HG03558 (cell line): Measurements from ENCODE around the gene AFAP1.
"Not testable (repeated sequence)": the region's sequence is repeated elsewhere in the genome, so short reads cannot be mapped to it uniquely, and the experiment has no call there.

ENCODE experiments used
- ATAC-seq: cut with Tn5 transposase; IDR thresholded peaks from one replicate; pipeline ENCODE4 v1.9.1; 2021; ENCODE audit warnings: moderate number of reproducible peaks; ENCODE audit not compliant: unreplicated experiment; ENCODE audit errors: extremely low read depth

The AFAP1 gene

GRCh38 chr4:7918981-7919380 is 20.7 kb downstream of the AFAP1 start:
- no peak for ATAC-seq

DNA sequence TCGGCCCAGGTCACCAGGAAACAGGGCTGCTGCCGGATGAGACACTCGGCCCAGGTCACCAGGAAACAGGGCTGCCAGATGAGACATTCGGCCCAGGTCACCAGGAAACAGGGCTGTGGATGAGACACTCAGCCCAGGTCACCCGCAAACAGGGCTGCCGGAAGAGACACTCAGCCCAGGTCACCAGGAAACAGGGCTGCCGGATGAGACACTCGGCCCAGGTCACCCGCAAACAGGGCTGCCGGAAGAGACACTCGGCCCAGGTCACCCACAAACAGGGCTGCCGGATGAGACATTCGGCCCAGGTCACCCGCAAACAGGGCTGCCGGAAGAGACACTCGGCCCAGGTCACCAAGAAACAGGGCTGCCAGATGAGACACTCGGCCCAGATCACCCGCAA is 21.5 kb downstream of the AFAP1 start:
- ATAC-seq, result not testable (repeated sequence)

GRCh38 chr4:7917669-7918068 is 22.0 kb downstream of the AFAP1 start:
- no peak for ATAC-seq

DNA sequence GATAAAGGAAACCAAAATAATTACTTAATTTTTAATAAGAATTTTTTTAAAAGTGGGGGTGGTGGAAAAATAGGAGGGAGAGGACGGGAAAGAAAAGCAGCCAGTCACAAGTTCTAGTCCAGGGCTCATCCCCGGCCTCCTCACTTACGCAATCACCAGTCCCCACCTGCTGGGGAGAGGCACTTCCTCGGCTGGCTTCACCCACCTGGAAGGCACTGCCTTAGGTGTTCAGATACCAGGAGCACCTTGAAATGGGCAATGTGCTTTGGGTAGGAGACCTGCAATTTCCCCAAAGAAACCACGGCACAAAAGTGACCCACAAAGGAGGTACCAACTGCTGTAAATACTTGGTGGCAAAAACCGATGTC is 23.8 kb downstream of the AFAP1 start:
- ATAC-seq, result no peak

DNA sequence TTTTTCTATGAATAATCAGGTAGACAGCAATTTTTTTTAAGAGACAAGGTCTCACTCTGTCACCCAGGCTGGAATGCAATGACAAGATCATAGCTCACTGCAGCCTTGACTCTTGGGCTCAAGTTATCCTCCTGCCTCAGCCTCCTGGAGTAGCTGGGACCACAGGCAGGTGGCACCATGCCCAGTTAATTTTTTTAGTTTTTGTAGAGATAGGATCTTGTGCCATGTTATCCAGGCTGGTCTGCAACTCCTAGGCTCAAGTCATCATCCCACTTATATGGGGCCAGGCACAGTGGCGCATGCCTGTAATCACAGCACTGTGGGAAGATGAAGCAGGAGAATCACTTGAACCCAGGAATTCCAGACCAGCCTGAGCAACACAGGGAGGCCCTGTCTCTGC is 26.8 kb downstream of the AFAP1 start:
- ATAC-seq, result no peak

- no peak for ATAC-seq
Measured at GRCh38 chr4:7910952-7911578, 28.6 kb downstream of the AFAP1 start.

DNA sequence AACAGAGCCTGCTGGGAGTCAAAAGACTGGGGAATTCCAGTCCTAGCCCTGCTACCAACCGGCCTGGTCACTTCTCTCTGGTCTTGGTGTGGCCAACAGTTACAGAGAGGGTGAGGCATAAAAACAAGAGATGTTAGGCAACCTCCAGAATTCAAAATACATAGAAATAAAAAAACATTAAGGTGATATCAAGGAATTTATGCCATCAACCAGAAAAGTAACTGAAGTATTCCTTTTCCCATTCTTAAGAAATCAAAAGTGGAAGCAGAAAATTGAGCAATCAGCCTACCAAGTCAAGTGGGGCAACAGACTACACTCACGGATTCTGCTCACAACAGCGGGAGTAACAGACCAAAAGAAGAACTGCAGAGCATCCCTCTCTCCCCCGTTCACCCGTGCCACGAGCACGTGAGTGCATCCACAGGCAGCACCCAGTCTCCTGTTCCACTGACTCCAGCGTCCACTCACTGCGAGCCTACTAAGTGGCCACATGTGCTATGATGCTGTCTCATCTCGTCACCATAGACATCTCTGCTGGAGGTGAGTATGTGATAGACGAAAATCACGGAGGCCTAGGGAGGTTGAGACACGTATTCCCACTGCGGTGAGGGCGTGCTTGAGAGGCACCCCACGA is 29.3 kb downstream of the AFAP1 start:
- no peak for ATAC-seq

DNA sequence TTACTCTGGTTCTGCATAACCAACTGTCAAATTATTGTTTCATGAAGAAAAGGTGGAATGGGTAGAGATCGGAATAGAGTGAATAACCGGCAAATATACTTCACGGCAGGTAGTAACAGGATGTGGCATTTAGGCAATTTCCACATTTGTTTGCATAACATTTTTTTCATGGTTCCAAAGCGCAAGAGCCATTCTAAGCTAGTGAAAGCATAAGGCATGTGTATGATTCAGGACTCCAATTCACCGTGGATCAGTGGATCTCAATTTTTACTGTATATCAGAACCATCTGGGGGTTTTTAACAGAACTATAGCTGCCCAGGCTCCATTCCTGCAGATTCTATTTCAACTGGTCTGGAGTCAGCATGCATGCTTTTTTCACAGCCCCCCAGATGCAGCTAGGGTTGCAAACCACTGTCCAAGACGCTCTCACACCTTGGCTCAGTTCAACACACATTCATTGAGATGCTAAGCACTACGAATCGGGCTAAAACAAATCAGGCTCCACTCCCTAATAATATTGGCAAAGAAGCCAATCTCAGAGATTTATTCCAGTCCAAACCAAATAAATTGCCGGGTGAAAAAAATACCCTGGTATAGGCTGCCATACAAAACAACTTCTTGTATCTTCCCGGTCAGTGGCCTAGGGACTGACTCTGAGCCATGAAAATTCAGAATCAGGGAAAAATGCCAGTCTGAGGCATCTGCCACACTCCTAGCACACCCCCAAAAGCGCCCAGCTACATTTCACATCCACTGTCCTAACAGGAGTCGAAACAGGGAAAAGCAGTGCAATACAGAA is 30.0 kb downstream of the AFAP1 start:
- ATAC-seq, result no peak

- ATAC-seq, result no peak
Measured at GRCh38 chr4:7908668-7909067, 31.0 kb downstream of the AFAP1 start.

GRCh38 chr4:7907142-7907541 is 32.5 kb downstream of the AFAP1 start:
- no peak for ATAC-seq

DNA sequence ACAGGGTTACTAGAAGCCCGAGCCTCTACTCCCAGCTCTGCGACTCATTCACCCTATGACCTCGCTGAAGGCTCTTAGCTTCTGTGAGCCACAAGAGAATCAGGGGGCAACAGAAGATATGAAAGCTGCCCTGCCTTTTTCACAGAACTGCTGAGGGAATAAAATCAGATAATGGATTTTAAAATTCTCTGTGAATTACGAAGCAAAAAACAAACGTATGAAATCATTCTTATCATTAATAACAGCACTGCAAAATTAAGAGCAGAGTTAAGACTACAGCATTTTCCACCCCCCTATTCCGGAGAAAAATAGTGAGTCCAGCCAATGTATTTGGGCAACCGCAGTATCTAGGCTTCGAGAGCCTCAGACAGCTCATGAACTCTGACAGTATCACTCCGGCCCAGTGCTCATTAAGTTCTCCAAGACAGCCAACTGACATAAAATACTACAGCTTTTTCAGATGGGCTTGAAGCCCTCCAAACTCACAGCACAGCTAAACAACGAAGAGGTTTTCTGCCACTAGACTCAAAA is 33.4 kb downstream of the AFAP1 start:
- no peak for ATAC-seq

GRCh38 chr4:7904952-7905915 is 34.4 kb downstream of the AFAP1 start:
- ATAC-seq, result no peak

GRCh38 chr4:7903791-7904516 is 35.7 kb downstream of the AFAP1 start:
- ATAC-seq, result no peak

GRCh38 chr4:7902826-7903225 is 36.8 kb downstream of the AFAP1 start:
- no peak for ATAC-seq

DNA sequence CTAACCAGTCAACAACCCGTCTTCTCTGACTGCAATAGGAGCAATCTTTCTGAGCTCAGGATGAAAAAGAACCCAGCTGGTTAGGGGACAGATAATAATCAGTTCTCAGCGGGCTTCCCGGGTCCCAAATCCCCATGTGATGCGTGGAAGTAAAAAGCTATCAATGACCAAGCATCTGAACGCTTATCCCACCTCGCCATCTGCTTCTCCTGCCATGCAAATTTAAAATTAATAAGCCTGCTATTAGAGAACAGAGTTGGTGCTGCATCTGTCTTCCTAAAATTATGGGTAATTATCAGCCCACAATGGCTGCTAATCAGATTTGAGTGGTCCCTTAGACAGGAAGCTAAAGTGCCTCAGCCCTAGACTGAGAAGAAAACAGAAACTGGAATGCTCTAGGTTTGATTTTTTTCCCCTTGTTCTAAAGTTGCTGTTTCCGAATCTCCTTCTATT is 37.5 kb downstream of the AFAP1 start:
- no peak for ATAC-seq

GRCh38 chr4:7901311-7901885 is 38.3 kb downstream of the AFAP1 start:
- ATAC-seq, result no peak

GRCh38 chr4:7900334-7900909 is 39.2 kb downstream of the AFAP1 start:
- no peak for ATAC-seq

DNA sequence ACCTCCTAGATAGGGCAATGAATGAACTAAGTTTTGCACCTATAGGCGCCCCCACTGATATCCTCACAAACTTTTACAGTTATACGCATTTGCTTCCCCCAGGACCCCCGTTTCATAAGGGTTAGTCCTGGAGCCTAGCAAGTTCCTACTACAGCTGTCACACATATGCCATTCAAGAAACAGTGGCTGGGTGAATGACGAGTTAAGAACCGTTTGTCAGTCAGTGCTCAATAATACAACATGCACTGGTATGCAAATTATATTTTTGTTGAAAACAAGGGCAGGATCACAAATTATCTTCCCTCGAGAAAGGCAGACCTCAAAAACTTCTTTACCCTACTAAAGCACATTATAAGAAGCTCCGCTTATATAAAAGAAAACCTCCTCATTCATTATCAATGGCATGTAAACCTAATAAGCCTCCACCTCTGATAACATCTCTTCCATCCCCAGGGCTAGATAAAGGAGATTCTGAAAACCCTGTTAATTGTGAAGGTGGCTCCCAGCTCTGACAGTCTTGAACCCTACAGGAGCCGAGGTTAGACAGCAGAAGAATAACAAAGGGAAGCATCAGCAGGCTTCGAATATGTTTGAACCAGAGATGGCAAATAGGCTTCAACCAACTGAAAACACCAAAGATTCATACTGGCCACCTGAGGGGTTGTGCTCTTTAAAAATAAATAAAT is 40.3 kb downstream of the AFAP1 start:
- no peak for ATAC-seq
